DMS114 treated with DMSO at 0.1 percent for 48 hours (cell line): Measurements from ENCODE around the gene NFIA.

Experiments
- DNase-seq: peaks from one replicate; lab custom pipeline; 2025; ENCODE audit not compliant: unreplicated experiment; lab: John Stamatoyannopoulos, UW

The NFIA gene

GRCh38 chr1:61240878-61241277 lies 158.5 kb downstream of the NFIA start:
- DNase-seq, result no peak

- no peak for DNase-seq
Observed at GRCh38 chr1:61241411-61241838, 159.1 kb downstream of the NFIA start.

GRCh38 chr1:61241973-61242381 lies 159.6 kb downstream of the NFIA start:
- DNase-seq, result no peak

- no peak for DNase-seq
Observed at GRCh38 chr1:61244114-61244513, 161.8 kb downstream of the NFIA start.

- DNase-seq, result no peak
Observed at GRCh38 chr1:61245696-61246400, 163.5 kb downstream of the NFIA start.

- DNase-seq, result no peak
Observed at GRCh38 chr1:61247051-61247825, 164.9 kb downstream of the NFIA start.

GRCh38 chr1:61247881-61248752 lies 165.8 kb downstream of the NFIA start:
- DNase-seq, result no peak

GRCh38 chr1:61250933-61251332 lies 168.6 kb downstream of the NFIA start:
- DNase-seq, result no peak

- DNase-seq, result no peak
Observed at GRCh38 chr1:61253059-61253735, 170.8 kb downstream of the NFIA start.

GRCh38 chr1:61253912-61254633 lies 171.7 kb downstream of the NFIA start:
- DNase-seq, result no peak

- no peak for DNase-seq
Observed at GRCh38 chr1:61254634-61255357, 172.4 kb downstream of the NFIA start.

GRCh38 chr1:61255358-61255703 lies 173.0 kb downstream of the NFIA start:
- no peak for DNase-seq

- DNase-seq, result no peak
Observed at GRCh38 chr1:61259379-61260148, 177.2 kb downstream of the NFIA start.

GRCh38 chr1:61260171-61260570 lies 177.8 kb downstream of the NFIA start:
- no peak for DNase-seq

GRCh38 chr1:61261595-61261994 lies 179.2 kb downstream of the NFIA start:
- DNase-seq, result no peak

GRCh38 chr1:61263905-61264824 lies 181.8 kb downstream of the NFIA start:
- no peak for DNase-seq

- no peak for DNase-seq
Observed at GRCh38 chr1:61264825-61265242, 182.5 kb downstream of the NFIA start.

- DNase-seq, result no peak
Observed at GRCh38 chr1:61265665-61266064, 183.3 kb downstream of the NFIA start.
